HepG2 (cell line): ENCODE results near the gene JAKMIP2. TPM values are rescaled to one million over a fixed set of nuclear protein-coding genes. Genes with fewer than 3 reads are reported as not detected.
A peak's percentile ranks its signal among the peaks of the same experiment; 100 is the strongest.

ENCODE experiments used
- ATAC-seq: fragments of 200-7000 bp; cut with Tn5 transposase; 3 replicates; pipeline ENCODE4 v1.9.1; 2020; ENCODE audit warnings: mild to moderate bottlenecking, moderate library complexity
- BruUV-seq: library from RNA; stranded (reverse); fragments of 400-500 nt; replicated peaks from 2 replicates; lab custom pipeline; 2021; lab: Mats Ljungman, UMichigan
- CTCF ChIA-PET: fragments of 300-600 bp; formaldehyde crosslinking; extraction: SDS; loops from one replicate; lab custom pipeline; 2021; ENCODE audit warnings: low total read pairs, inconsistent platforms, low intra/inter-chr PET ratio; lab: Yijun Ruan, JAX
- POLR2A ChIA-PET: fragments of 350-600 bp; sonication (Branson Sonifier 250); formaldehyde crosslinking; loops from one replicate; lab custom pipeline; 2020; ENCODE audit warnings: antibody characterized with exemption, inconsistent platforms; lab: Yijun Ruan, JAX
- DNase-seq: peaks from one replicate; pipeline ENCODE4 v3.0.0-alpha.2; 2015; ENCODE audit warnings: low spot score
- FAIRE-seq: peaks from 3 replicates; lab custom pipeline; 2011; peaks lifted over from hg19 to GRCh38; lab: Jason Lieb, UNC
- H2AFZ ChIP-seq: one replicate; pipeline ENCODE4 v1.6.1; 2011; ENCODE audit warnings: low read length, inconsistent platforms
- H3K27ac ChIP-seq: fragments of 300-600 bp; 3 replicates; pipeline ENCODE4 v1.8.0; 2011; ENCODE audit warnings: mixed run types, mild to moderate bottlenecking, mixed read lengths, low read length, inconsistent platforms; ENCODE audit not compliant: insufficient read depth; ENCODE audit errors: extremely low read length
- H3K27me3 ChIP-seq, 2 experiments: fragments of 200-600 bp in 1 of 2; 2 replicates in 1 of 2; 3 replicates in 1 of 2; pipeline versions ENCODE4 v1.6.0 to v1.8.0; 2011; ENCODE audit warnings: low read length in 2 of 2, mild to moderate bottlenecking in 2 of 2, moderate library complexity in 2 of 2, inconsistent platforms in 1 of 2; ENCODE audit not compliant: insufficient read depth in 2 of 2, control insufficient read depth in 1 of 2
- H3K36me3 ChIP-seq, 2 experiments: fragments of 200-600 bp in 1 of 2; replicated peaks in 1 of 2; 2 replicates in 1 of 2; 3 replicates in 1 of 2; pipeline versions ENCODE4 v1.5.1 to v1.8.0; 2011; ENCODE audit warnings: low read length in 2 of 2, inconsistent platforms in 1 of 2; ENCODE audit not compliant: insufficient read depth in 2 of 2, control insufficient read depth in 1 of 2
- H3K4me1 ChIP-seq: 2 replicates; pipeline ENCODE4 v1.5.1; 2012; ENCODE audit warnings: low read length, inconsistent platforms; ENCODE audit not compliant: insufficient read depth
- H3K4me2 ChIP-seq: 2 replicates; pipeline ENCODE4 v1.6.0; 2011; ENCODE audit warnings: low read depth, low read length, inconsistent platforms
- H3K4me3 ChIP-seq, 3 experiments: fragments of 200-600 bp in 1 of 3; sonication (generic), shearing (Covaris generic) in 1 of 3; replicated peaks in 1 of 3; 2 replicates each; pipeline ENCODE4 v1.5.1; 2011 to 2016; ENCODE audit warnings: low read length in 3 of 3, inconsistent platforms in 2 of 3, low read depth in 2 of 3, mild to moderate bottlenecking in 2 of 3, control low read depth in 1 of 3, mixed read lengths in 1 of 3; ENCODE audit not compliant: insufficient read depth in 1 of 3
- H3K79me2 ChIP-seq: one replicate; pipeline ENCODE4 v1.6.1; 2011; ENCODE audit warnings: low read length, inconsistent platforms; ENCODE audit not compliant: insufficient read depth
- H3K9ac ChIP-seq: 2 replicates; pipeline ENCODE4 v1.6.0; 2011; ENCODE audit warnings: mild to moderate bottlenecking, low read depth, low read length, inconsistent platforms; ENCODE audit not compliant: insufficient read depth
- H3K9me3 ChIP-seq: 2 replicates; pipeline ENCODE4 v1.5.1; 2012; ENCODE audit warnings: mild to moderate bottlenecking, low read length
- H4K20me1 ChIP-seq: 2 replicates; pipeline ENCODE4 v1.6.0; 2011; ENCODE audit warnings: inconsistent platforms, mild to moderate bottlenecking, low read length, moderate library complexity; ENCODE audit not compliant: insufficient read depth
- SRSF9 ChIP-seq: fragments of 200-400 bp; formaldehyde crosslinking; IDR thresholded peaks from 2 replicates; pipeline ENCODE4 v1.6.1; 2018; ENCODE audit warnings: borderline replicate concordance, mild to moderate bottlenecking, low read depth, low read length; ENCODE audit not compliant: insufficient read depth, poor library complexity, severe bottlenecking
- ZFP41 ChIP-seq: sonication (generic); formaldehyde crosslinking; IDR thresholded peaks from 2 replicates; pipeline ENCODE4 v1.4.0; 2020; ENCODE audit warnings: mild to moderate bottlenecking, missing genetic modification reagents, borderline replicate concordance
- ZMAT3 ChIP-seq: sonication (generic); formaldehyde crosslinking; conservative IDR thresholded peaks from 2 replicates; pipeline ENCODE4 v1.7.0; 2021; ENCODE audit warnings: missing genetic modification reagents
- ZNF10 ChIP-seq: sonication (generic); formaldehyde crosslinking; IDR thresholded peaks from 2 replicates; pipeline ENCODE4 v1.4.0; 2020; ENCODE audit warnings: mild to moderate bottlenecking, low read depth, missing genetic modification reagents, borderline replicate concordance
- ZNF331 ChIP-seq: sonication (generic); formaldehyde crosslinking; IDR thresholded peaks from 2 replicates; pipeline ENCODE4 v1.4.0; 2020; ENCODE audit warnings: missing genetic modification reagents
- ZNF563 ChIP-seq: sonication (generic); formaldehyde crosslinking; IDR thresholded peaks from 2 replicates; pipeline ENCODE4 v1.8.0; 2022; ENCODE audit warnings: mild to moderate bottlenecking, moderate library complexity, missing genetic modification reagents
- ZNF768 ChIP-seq: sonication (generic); formaldehyde crosslinking; IDR thresholded peaks from 2 replicates; pipeline ENCODE4 v1.4.0; 2020; ENCODE audit warnings: missing genetic modification reagents
- WGBS: methylation state at CpG from one replicate; pipeline ENCODE4 v1.1.6; 2017; ENCODE audit warnings: low lambda C conversion rate; 5-methylcytosine and 5-hydroxymethylcytosine counted together
- in situ Hi-C: cut with HindIII; loops from 2 replicates; pipeline ENCODE4 v1.10.0; 2017; ENCODE audit warnings: low pct_unique_long_range_greater_than_20kb; ENCODE audit not compliant: extremely low pct_ligation_motif_present
- intact Hi-C: fragments of 100-400 bp; cut with micrococcal nuclease; formaldehyde crosslinking; loops from one replicate; pipeline ENCODE4 v1.10.0; 2022; ENCODE audit not compliant: unreplicated experiment
- polyA plus RNA-seq, 8 experiments: library from polyadenylated mRNA; depleted of rRNA in 3 of 8; stranded (reverse) in 7 of 8; unstranded in 1 of 8; fragments of >200 nt; fragmentation: Illumina TruSeq in 4 of 8; extraction: Trizol in 4 of 8; gene quantifications; 2 replicates each; pipeline versions ENCODE4 v1.2.1 to v1.2.3, GENCODE V29; 2011 to 2016; ENCODE audit warnings: low read depth in 4 of 8, missing spikeins in 1 of 8, mixed read lengths in 1 of 8; ENCODE audit not compliant: insufficient read depth in 1 of 8
- total RNA-seq, 5 experiments: library from RNA; depleted of rRNA; stranded (reverse); fragments of >200 nt; fragmentation: Illumina TruSeq; extraction: Trizol; gene quantifications; 2 replicates each; pipeline ENCODE4 v1.2.3, GENCODE V29; 2016; ENCODE audit warnings: low read depth in 1 of 5
- TF ChIP-seq, protein P1 (sequence below): IDR thresholded peaks from 2 replicates; pipeline ENCODE4 v1.6.1; 2016; ENCODE audit warnings: low read depth, missing genetic modification reagents, missing compliant biosample characterization
- TF ChIP-seq, protein P2 (sequence below): IDR thresholded peaks from 2 replicates; pipeline ENCODE4 v1.6.1; 2016

Gene JAKMIP2
- total and polyA plus RNA-seq, 2 of the 13 experiments (the other 11 are each of a cell fraction or from before 2014, with no cell fraction given) = 0.04 to 2.1 TPM

DNA sequence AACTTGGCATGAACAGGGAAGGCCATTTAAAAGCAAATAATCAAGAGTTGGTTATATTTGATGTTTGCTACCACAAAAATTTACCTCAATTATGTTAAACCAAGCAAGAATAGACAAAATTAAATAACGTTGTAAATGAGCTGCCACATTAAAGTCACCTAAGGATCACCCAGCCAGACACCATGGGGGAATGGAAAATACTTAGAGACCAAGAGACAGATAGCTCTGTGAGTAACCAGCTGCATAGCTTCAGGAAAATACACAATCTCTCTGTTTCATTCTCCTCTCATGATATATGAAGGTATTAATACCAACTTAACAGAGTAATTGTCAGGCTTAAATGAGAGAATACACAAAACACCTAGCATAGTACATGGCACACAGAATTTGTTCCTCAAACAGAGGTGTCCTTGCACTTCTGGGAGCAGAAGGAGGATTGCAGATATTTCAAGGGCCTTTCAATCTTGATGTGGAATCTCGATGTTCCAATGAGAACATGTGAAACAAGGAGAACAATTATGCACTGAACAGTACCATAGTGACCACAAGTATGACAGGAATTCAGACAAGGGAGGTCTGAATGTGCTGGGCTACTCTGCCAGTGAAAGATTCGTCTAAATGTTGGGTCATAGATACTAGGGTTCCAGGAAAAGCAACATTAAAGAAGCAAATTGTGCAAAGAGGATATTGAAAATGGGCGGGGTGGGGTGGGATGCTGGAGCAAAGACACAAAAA, 18.6 kb downstream of the JAKMIP2 start:
- Histone ChIP-seq H3K27ac (no peak overlapping the region), H3K36me3 (no peaks in the 10 kb centered on the region), H3K4me2 (no peak overlapping the region), H3K4me1 (no peaks in the 10 kb centered on the region), H3K9me3 (no peaks in the 10 kb centered on the region), H3K79me2 (no peaks in the 10 kb centered on the region), H3K9ac (no peak overlapping the region), H4K20me1 (no peaks in the 10 kb centered on the region), H3K4me3 (no peak overlapping the region), H2AFZ (no peak overlapping the region), H3K27me3 (no peaks in the 10 kb centered on the region)
- DNase-seq (peak; percentile 15), ATAC-seq (no peak), FAIRE-seq (no peak)
- TF ChIP-seq ZMAT3 (CRISPR knock-in tag) (no peak), SRSF9 (no peak), ZNF10 (CRISPR knock-in tag) (no peak), ZNF563 (no peak), ZNF768 (CRISPR knock-in tag) (no peak), ZFP41 (CRISPR knock-in tag) (no peak), ZNF331 (CRISPR knock-in tag) (no peak)
- TF ChIP-seq, protein P1, sequence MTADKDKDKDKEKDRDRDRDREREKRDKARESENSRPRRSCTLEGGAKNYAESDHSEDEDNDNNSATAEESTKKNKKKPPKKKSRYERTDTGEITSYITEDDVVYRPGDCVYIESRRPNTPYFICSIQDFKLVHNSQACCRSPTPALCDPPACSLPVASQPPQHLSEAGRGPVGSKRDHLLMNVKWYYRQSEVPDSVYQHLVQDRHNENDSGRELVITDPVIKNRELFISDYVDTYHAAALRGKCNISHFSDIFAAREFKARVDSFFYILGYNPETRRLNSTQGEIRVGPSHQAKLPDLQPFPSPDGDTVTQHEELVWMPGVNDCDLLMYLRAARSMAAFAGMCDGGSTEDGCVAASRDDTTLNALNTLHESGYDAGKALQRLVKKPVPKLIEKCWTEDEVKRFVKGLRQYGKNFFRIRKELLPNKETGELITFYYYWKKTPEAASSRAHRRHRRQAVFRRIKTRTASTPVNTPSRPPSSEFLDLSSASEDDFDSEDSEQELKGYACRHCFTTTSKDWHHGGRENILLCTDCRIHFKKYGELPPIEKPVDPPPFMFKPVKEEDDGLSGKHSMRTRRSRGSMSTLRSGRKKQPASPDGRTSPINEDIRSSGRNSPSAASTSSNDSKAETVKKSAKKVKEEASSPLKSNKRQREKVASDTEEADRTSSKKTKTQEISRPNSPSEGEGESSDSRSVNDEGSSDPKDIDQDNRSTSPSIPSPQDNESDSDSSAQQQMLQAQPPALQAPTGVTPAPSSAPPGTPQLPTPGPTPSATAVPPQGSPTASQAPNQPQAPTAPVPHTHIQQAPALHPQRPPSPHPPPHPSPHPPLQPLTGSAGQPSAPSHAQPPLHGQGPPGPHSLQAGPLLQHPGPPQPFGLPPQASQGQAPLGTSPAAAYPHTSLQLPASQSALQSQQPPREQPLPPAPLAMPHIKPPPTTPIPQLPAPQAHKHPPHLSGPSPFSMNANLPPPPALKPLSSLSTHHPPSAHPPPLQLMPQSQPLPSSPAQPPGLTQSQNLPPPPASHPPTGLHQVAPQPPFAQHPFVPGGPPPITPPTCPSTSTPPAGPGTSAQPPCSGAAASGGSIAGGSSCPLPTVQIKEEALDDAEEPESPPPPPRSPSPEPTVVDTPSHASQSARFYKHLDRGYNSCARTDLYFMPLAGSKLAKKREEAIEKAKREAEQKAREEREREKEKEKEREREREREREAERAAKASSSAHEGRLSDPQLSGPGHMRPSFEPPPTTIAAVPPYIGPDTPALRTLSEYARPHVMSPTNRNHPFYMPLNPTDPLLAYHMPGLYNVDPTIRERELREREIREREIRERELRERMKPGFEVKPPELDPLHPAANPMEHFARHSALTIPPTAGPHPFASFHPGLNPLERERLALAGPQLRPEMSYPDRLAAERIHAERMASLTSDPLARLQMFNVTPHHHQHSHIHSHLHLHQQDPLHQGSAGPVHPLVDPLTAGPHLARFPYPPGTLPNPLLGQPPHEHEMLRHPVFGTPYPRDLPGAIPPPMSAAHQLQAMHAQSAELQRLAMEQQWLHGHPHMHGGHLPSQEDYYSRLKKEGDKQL (CRISPR knock-in tag) = no peak
- TF ChIP-seq, protein P2, sequence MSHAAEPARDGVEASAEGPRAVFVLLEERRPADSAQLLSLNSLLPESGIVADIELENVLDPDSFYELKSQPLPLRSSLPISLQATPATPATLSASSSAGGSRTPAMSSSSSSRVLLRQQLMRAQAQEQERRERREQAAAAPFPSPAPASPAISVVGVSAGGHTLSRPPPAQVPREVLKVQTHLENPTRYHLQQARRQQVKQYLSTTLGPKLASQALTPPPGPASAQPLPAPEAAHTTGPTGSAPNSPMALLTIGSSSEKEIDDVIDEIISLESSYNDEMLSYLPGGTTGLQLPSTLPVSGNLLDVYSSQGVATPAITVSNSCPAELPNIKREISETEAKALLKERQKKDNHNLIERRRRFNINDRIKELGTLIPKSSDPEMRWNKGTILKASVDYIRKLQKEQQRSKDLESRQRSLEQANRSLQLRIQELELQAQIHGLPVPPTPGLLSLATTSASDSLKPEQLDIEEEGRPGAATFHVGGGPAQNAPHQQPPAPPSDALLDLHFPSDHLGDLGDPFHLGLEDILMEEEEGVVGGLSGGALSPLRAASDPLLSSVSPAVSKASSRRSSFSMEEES = no peak
- BruUV-seq = no TSS peak
- intact Hi-C loops = no loop called here
- POLR2A ChIA-PET = no interaction called here
- CTCF ChIA-PET = no interaction called here
- WGBS = 5% methylated on average over 4 of the region's 4 CpGs
- in situ Hi-C loops = no loop called here
